Measurements from ENCODE around the gene CDH4. TPM values are rescaled to one million over a fixed set of nuclear protein-coding genes. Genes with fewer than 3 reads are reported as not detected.

The CDH4 gene
- total and polyA plus RNA-seq, 2 of the 8 experiments (the other 6 are each of a cell fraction or from before 2014, with no cell fraction given): 4.3 to 7.9 TPM

GRCh38 chr20:61659246-61659993 is 407.4 kb downstream of the CDH4 start (continued):
- TF ChIP-seq, protein P1, sequence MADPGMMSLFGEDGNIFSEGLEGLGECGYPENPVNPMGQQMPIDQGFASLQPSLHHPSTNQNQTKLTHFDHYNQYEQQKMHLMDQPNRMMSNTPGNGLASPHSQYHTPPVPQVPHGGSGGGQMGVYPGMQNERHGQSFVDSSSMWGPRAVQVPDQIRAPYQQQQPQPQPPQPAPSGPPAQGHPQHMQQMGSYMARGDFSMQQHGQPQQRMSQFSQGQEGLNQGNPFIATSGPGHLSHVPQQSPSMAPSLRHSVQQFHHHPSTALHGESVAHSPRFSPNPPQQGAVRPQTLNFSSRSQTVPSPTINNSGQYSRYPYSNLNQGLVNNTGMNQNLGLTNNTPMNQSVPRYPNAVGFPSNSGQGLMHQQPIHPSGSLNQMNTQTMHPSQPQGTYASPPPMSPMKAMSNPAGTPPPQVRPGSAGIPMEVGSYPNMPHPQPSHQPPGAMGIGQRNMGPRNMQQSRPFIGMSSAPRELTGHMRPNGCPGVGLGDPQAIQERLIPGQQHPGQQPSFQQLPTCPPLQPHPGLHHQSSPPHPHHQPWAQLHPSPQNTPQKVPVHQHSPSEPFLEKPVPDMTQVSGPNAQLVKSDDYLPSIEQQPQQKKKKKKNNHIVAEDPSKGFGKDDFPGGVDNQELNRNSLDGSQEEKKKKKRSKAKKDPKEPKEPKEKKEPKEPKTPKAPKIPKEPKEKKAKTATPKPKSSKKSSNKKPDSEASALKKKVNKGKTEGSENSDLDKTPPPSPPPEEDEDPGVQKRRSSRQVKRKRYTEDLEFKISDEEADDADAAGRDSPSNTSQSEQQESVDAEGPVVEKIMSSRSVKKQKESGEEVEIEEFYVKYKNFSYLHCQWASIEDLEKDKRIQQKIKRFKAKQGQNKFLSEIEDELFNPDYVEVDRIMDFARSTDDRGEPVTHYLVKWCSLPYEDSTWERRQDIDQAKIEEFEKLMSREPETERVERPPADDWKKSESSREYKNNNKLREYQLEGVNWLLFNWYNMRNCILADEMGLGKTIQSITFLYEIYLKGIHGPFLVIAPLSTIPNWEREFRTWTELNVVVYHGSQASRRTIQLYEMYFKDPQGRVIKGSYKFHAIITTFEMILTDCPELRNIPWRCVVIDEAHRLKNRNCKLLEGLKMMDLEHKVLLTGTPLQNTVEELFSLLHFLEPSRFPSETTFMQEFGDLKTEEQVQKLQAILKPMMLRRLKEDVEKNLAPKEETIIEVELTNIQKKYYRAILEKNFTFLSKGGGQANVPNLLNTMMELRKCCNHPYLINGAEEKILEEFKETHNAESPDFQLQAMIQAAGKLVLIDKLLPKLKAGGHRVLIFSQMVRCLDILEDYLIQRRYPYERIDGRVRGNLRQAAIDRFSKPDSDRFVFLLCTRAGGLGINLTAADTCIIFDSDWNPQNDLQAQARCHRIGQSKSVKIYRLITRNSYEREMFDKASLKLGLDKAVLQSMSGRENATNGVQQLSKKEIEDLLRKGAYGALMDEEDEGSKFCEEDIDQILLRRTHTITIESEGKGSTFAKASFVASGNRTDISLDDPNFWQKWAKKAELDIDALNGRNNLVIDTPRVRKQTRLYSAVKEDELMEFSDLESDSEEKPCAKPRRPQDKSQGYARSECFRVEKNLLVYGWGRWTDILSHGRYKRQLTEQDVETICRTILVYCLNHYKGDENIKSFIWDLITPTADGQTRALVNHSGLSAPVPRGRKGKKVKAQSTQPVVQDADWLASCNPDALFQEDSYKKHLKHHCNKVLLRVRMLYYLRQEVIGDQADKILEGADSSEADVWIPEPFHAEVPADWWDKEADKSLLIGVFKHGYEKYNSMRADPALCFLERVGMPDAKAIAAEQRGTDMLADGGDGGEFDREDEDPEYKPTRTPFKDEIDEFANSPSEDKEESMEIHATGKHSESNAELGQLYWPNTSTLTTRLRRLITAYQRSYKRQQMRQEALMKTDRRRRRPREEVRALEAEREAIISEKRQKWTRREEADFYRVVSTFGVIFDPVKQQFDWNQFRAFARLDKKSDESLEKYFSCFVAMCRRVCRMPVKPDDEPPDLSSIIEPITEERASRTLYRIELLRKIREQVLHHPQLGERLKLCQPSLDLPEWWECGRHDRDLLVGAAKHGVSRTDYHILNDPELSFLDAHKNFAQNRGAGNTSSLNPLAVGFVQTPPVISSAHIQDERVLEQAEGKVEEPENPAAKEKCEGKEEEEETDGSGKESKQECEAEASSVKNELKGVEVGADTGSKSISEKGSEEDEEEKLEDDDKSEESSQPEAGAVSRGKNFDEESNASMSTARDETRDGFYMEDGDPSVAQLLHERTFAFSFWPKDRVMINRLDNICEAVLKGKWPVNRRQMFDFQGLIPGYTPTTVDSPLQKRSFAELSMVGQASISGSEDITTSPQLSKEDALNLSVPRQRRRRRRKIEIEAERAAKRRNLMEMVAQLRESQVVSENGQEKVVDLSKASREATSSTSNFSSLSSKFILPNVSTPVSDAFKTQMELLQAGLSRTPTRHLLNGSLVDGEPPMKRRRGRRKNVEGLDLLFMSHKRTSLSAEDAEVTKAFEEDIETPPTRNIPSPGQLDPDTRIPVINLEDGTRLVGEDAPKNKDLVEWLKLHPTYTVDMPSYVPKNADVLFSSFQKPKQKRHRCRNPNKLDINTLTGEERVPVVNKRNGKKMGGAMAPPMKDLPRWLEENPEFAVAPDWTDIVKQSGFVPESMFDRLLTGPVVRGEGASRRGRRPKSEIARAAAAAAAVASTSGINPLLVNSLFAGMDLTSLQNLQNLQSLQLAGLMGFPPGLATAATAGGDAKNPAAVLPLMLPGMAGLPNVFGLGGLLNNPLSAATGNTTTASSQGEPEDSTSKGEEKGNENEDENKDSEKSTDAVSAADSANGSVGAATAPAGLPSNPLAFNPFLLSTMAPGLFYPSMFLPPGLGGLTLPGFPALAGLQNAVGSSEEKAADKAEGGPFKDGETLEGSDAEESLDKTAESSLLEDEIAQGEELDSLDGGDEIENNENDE (IDR thresholded peaks at IDR 0.05; ENCODE audit: insufficient replicate concordance, low read length): no peak
- TF ChIP-seq YY1 (IDR thresholded peaks at IDR 0.05; ENCODE audit: low read depth, low read length): no peak

All from H1 (cell line).